ENCODE measurements around the gene MRPL18. TPM values are rescaled to one million over a fixed set of nuclear protein-coding genes. Genes with fewer than 3 reads are reported as not detected.
"Not testable (repeated sequence)": the region's sequence is repeated elsewhere in the genome, so short reads cannot be mapped to it uniquely, and the experiment has no call there.

The MRPL18 gene
- total RNA-seq, 3 donors from 2014 or later = 51.1 to 65.5 (median 62.0) TPM

DNA sequence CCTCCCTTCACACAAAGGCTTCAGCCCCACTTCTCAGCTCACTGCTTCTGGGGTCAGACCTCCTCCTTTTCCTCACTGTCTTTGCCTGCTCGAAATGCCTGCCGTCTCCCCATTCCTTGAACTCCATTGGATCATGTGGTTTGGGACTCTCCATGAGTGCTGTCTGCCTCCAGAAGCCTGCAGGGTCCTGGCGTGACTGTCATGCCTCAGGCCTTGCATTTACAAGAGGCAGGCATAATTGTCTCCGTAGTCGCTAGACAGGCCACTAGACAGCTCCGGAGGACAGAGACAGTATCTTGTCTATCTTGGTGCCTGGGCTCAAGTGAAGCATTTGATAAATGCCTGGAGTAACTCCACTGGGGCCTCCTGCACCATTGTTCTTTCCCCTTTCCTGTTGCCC lies 25.1 kb downstream of the MRPL18 start:
- H3K36me3 ChIP-seq (ENCODE audit: low read depth) = no peaks in the 10 kb centered on the region
- no peak for ATAC-seq
- H3K9me3 ChIP-seq = no peaks in the 10 kb centered on the region
- H3K4me1 ChIP-seq (ENCODE audit: low read depth) = no peaks in the 10 kb centered on the region
- intact Hi-C loops (cut with DNase I, micrococcal nuclease) = no loop called here
- TF ChIP-seq, protein P1, sequence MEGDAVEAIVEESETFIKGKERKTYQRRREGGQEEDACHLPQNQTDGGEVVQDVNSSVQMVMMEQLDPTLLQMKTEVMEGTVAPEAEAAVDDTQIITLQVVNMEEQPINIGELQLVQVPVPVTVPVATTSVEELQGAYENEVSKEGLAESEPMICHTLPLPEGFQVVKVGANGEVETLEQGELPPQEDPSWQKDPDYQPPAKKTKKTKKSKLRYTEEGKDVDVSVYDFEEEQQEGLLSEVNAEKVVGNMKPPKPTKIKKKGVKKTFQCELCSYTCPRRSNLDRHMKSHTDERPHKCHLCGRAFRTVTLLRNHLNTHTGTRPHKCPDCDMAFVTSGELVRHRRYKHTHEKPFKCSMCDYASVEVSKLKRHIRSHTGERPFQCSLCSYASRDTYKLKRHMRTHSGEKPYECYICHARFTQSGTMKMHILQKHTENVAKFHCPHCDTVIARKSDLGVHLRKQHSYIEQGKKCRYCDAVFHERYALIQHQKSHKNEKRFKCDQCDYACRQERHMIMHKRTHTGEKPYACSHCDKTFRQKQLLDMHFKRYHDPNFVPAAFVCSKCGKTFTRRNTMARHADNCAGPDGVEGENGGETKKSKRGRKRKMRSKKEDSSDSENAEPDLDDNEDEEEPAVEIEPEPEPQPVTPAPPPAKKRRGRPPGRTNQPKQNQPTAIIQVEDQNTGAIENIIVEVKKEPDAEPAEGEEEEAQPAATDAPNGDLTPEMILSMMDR (IDR thresholded peaks at IDR 0.05) = no peak
- no peak overlapping the region for H3K4me3 ChIP-seq
- DNase-seq = no peak

DNA sequence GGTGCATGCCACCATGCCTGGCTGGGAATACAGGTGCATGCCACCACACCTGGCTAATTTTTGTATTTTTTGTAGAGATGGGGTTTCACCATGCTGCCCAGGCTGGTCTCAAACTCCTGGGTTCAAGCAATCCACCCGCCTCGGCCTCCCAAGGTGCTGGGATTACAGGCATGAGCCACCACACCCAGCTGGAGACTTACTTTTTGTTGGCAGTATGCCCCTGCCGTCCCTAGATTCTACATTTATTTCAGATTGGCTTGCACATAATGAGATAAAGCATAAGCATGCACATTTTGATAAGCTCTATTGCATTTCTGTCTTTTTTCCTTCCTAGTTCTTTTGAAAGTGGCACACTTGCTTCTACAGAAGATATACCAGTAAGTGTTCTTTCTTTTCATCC lies 26.5 kb downstream of the MRPL18 start:
- intact Hi-C loops (cut with DNase I, micrococcal nuclease); DNase-seq; ATAC-seq; H3K4me3 ChIP-seq; H3K36me3 ChIP-seq (ENCODE audit: low read depth); H3K9me3 ChIP-seq; H3K4me1 ChIP-seq (ENCODE audit: low read depth): not testable (repeated sequence)

DNA sequence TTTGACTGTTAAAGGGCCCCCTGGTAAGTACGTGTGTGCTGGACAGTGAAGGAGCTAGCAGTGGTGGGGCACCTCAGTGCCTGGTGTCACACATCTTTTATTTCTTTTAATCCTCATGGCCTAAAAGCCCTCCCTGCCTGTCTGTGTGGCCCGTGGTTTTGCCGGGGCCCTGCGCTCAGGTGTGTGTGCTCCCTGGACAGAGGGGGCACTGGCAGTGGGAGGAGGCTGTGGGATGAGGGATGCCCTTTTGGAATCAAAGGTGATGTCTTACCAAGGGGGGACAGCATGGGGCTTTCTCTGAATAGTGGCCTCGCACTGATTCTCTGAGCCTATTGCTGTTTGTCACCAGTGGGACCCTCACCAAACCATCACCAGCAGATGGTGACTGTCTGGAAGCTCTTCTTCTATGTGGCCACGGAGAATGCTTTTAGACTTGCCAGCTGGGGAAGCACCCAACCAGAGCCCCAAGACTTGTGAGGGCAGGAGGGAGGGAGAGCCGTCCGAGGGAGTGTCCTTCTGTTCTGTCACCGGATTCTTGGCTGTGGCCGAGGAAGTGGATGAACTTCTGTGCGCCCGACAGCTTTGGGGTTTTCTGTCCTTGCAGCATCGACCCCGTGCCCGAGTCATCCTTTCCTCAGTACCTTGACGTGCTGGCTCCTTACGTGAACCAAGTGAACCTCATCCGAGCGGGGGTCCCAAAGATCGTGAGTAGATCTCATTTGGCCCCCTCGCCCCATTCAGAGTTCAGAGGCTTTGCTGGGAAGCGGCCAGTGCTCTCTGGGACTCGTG lies 27.9 kb downstream of the MRPL18 start:
- no peak for ATAC-seq
- H3K4me3 ChIP-seq = no peak overlapping the region
- no peaks in the 10 kb centered on the region for H3K4me1 ChIP-seq (ENCODE audit: low read depth)
- TF ChIP-seq, protein P1 (IDR thresholded peaks at IDR 0.05) = no peak
- no peak for DNase-seq
- intact Hi-C loops (cut with DNase I, micrococcal nuclease) = no loop called here
- H3K9me3 ChIP-seq = no peaks in the 10 kb centered on the region
- H3K36me3 ChIP-seq (ENCODE audit: low read depth) = no peaks in the 10 kb centered on the region

DNA sequence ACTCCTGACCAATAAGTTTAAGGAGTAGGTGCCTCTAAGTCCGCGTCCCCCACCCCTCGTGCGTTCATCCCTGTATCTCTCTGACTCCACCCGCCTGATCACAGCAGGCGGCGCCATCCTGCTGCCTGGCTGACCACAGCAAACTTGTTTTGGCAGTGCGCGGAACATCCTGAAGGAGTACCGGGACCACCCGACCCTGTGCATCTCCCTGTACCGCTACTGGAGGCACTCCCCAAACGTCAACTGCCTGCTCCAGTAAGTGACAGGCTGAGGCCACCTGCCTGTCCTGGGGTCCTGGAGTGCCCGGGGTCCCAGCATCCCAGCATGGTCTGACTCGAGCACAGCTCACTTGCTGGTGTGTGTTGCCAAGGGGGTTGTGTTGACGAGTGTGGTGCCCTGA lies 28.8 kb downstream of the MRPL18 start:
- ATAC-seq = no peak

DNA sequence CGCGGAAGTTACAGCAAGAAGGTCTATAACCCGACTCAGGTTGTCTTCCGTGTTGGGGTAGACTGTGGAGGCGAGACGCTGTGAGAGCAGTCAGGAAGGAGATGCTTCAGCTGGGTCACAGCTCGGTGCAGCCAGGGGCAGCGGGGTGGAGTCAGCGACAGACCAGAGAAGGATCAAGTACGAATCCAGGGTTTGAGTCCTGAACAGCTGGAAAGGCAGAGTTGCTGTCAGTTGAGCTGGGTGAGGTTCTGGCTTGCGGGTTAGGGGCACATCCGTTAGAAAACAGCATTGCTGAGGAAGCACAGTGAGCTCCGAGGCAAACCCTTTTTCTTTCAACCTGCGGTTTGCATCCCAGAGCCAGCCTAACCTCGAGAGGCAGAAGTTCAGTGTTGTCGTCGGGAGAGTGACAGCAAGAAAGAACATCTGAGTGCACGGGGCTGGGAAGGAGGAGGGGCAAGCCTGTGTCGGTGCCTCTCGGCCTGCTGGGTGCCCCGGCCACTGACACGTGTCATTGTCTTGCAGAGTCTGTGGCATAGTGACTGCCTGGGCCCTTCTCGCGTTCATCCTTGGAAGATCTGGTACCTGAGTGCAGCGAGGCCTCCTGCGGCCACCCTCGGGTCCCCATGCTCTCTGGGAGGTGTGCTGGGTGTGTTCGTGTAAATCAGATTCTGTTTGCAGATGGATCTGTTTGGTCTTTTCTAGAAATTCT lies 29.8 kb downstream of the MRPL18 start:
- no peaks in the 10 kb centered on the region for H3K4me1 ChIP-seq (ENCODE audit: low read depth)
- no peaks in the 10 kb centered on the region for H3K9me3 ChIP-seq
- H3K4me3 ChIP-seq = no peak overlapping the region
- DNase-seq = no peak
- no peaks in the 10 kb centered on the region for H3K36me3 ChIP-seq (ENCODE audit: low read depth)
- TF ChIP-seq, protein P1 (IDR thresholded peaks at IDR 0.05) = no peak
- peak; percentile 45 for ATAC-seq
- intact Hi-C loops (cut with DNase I, micrococcal nuclease) = no loop called here

More for the DNA sequence above, 28.8 kb downstream of the MRPL18 start:
- TF ChIP-seq, protein P1 (IDR thresholded peaks at IDR 0.05) = no peak
- Histone ChIP-seq H3K36me3 (ENCODE audit: low read depth) (no peaks in the 10 kb centered on the region), H3K9me3 (no peaks in the 10 kb centered on the region), H3K4me3 (no peak overlapping the region), H3K4me1 (ENCODE audit: low read depth) (no peaks in the 10 kb centered on the region)
- intact Hi-C loops (cut with DNase I, micrococcal nuclease) = no loop called here
- no peak for DNase-seq

DNA sequence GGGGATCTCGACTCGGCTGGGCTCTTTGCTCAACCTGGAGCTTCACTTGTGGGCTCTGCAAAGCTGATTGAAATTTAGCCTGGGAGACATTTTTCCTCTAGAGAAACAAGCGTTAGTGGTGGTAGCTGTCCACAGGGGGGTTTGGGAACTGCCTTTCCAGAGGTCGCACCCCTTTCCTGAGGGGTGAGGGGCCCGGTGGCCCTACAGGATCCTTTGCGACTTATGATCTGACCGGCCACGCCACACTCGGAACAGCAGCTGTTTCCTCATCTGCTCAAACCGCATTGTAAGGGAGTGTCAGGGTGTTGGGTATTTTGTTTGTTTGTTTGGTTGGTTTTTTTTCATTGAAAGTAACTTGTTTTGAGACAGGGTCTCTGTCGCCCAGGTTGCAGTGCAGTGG lies 30.9 kb downstream of the MRPL18 start:
- H3K4me3 ChIP-seq = no peak overlapping the region
- no peaks in the 10 kb centered on the region for H3K9me3 ChIP-seq
- DNase-seq (no peak), ATAC-seq (no peak)
- no peaks in the 10 kb centered on the region for H3K36me3 ChIP-seq (ENCODE audit: low read depth)
- intact Hi-C loops (cut with DNase I, micrococcal nuclease) = no loop called here
- TF ChIP-seq, protein P1 (IDR thresholded peaks at IDR 0.05) = no peak
- no peaks in the 10 kb centered on the region for H3K4me1 ChIP-seq (ENCODE audit: low read depth)
